Heart right ventricle (tissue), 16 donors: ENCODE data around the gene BLVRA. TPM values are rescaled to one million over a fixed set of nuclear protein-coding genes. Genes with fewer than 3 reads are reported as not detected.

Experiments
- ATAC-seq, 8 donors: fragments of 200-7000 bp; cut with Tn5 transposase; one replicate each; pipeline ENCODE4 v1.9.1; 2020; ENCODE audit warnings: mild to moderate bottlenecking in 8 of 8, moderate library complexity in 8 of 8, moderate number of reproducible peaks in 1 of 8
- DNase-seq, 2 donors: peaks; one replicate each; pipeline ENCODE4 v3.0.0-alpha.2; 2020
- H3K27ac ChIP-seq, 10 donors: fragments of 200-600 bp; sonication (generic) in 2 of 10; one replicate each; pipeline versions ENCODE4 v1.5.0 to v1.8.0; 2020 to 2022; ENCODE audit warnings: mild to moderate bottlenecking in 3 of 10
- H3K27me3 ChIP-seq, 7 donors: fragments of 200-600 bp; one replicate each; pipeline ENCODE4 v1.8.0; 2021 to 2022; ENCODE audit warnings: mild to moderate bottlenecking in 2 of 7
- H3K36me3 ChIP-seq, 9 donors: fragments of 200-600 bp; sonication (generic) in 1 of 9; one replicate each; pipeline versions ENCODE4 v1.5.0 to v1.8.0; 2020 to 2022; ENCODE audit warnings: mild to moderate bottlenecking in 2 of 9
- H3K4me1 ChIP-seq, 9 donors: fragments of 200-600 bp; sonication (generic) in 1 of 9; one replicate each; pipeline versions ENCODE4 v1.5.0 to v1.8.0; 2020 to 2022; ENCODE audit warnings: mild to moderate bottlenecking in 4 of 9
- H3K4me3 ChIP-seq, 10 donors: fragments of 200-600 bp; sonication (generic) in 2 of 10; one replicate each; pipeline versions ENCODE4 v1.5.0 to v1.8.0; 2020 to 2022; ENCODE audit warnings: mild to moderate bottlenecking in 7 of 10, moderate library complexity in 2 of 10
- H3K9me3 ChIP-seq, 11 donors: fragments of 200-600 bp in 10 of 11; sonication (generic) in 2 of 11; one replicate each; pipeline versions ENCODE4 v1.5.0 to v1.8.0; 2013 to 2022; ENCODE audit warnings: mild to moderate bottlenecking in 2 of 11, control low read depth in 1 of 11, moderate library complexity in 1 of 11
- WGBS, 2 donors: extraction: QIAGEN DNeasy Blood & Tissue Kit; methylation state at CpG; one replicate each; pipeline ENCODE4 v1.1.7; 2013; ENCODE audit warnings: inconsistent platforms in 1 of 2; 5-methylcytosine and 5-hydroxymethylcytosine counted together
- intact Hi-C, 10 donors: fragments of 100-400 bp; cut with DNase I; formaldehyde crosslinking; loops; one replicate each; pipeline versions ENCODE4 v1.11.1 to v1.14.2; 2022
- polyA plus RNA-seq, 2 donors: library from polyadenylated mRNA; stranded (reverse); fragments of 200-250 nt; gene quantifications; one replicate each; pipeline ENCODE4 v1.2.3, GENCODE V29; 2013
- total RNA-seq, 10 donors: library from RNA; stranded (reverse); fragmentation: NEBNext Ultra II Directional in 3 of 10; extraction: Animal tissue kit (Norgen Biotek cat#: 25700) in 3 of 10; gene quantifications; one replicate each; pipeline versions ENCODE4 v1.2.1 to v1.2.4, GENCODE V29; 2021 to 2023
- TF ChIP-seq, protein P1 (sequence below), 9 donors: fragments of 200-600 bp; sonication (generic) in 2 of 9; IDR thresholded peaks; one replicate each; pipeline versions ENCODE4 v1.5.0 to v1.8.0; 2021 to 2022; ENCODE audit warnings: antibody characterized with exemption in 9 of 9, mild to moderate bottlenecking in 5 of 9, moderate library complexity in 1 of 9
- donor health status: Arrhythmogenic right ventricular cardiomyopathy.
- donor health status: ischemic (EF 13 %, LVEDD 7.1; RV severe dilation, severe dysfunction).
- donor health status: healthy with polysubstance abuse.
- donor health status: DM: no; HTN: yes; CAD: no.
- donor health status: DM: no; HTN: no; CAD: no.
- donor health status: ischemic (EF 25% LVEDD 6.9; RV normal size, moderate dysfunction).
- donor health status: ischemic (EF 25% LVEDD 5.7; RV mildly dilated, moderate dysfunction).
- donor health status: healthy.
- donor health status: DM: yes; HTN: yes; CAD: no.
- donor health status: Ischemic cardiomyopathy.
- donor health status: ischemic (EF 35%, LVEDD 5.7; RV mildly dilated, moderate dysfunction).
- donor health status: nonischemic (EF 11% LVEDD 7.7; RV severe dilation, severe dysfunction).
- donor health status: DM: yes; HTN: yes; CAD: no.
- donor health status: PGD.
- donor health status: ischemic (EF 29% LVEDD 5.4; RV normal size, mild dysfunction).
- donor health status: nonischemic (EF 23%, LVEDD 6.1; RV moderate dilation, normal function).

The BLVRA gene
- total and polyA plus RNA-seq, 12 donors = 39.4 to 68.9 (median 46.1) TPM

DNA sequence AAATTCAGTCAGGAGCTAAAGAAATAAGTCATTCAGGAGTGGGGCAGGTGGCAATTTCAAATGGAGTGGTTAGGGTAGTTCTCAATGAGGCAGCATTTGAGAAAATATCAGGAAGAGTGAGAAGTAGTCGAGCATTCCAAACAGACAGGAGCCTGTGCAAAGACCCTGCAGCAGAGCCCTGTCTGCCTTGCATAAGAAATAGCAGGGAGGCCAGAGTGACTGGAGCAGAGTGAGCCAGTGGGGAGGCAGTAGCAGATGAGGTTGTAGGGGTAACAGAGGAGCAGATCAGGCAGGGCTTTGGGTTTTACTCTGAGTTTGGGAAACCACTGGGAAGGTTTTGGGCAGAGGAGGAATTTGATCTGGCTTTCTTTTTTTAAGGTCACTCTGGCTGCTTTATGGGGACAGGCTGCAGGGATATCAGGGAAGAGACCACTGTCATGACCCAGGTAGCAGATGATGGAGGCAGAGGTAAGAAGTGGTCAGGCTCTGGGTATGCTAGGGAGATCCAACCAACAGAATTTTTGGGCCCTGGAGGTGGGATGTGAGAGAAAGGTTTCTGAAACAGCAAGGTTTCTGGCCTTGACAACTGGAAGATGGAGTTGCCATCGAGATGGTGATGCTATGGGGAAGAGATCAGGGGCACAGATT lies 1.3 kb upstream of the BLVRA start:
- intact Hi-C loops = no loop called here
- TF ChIP-seq, protein P1, sequence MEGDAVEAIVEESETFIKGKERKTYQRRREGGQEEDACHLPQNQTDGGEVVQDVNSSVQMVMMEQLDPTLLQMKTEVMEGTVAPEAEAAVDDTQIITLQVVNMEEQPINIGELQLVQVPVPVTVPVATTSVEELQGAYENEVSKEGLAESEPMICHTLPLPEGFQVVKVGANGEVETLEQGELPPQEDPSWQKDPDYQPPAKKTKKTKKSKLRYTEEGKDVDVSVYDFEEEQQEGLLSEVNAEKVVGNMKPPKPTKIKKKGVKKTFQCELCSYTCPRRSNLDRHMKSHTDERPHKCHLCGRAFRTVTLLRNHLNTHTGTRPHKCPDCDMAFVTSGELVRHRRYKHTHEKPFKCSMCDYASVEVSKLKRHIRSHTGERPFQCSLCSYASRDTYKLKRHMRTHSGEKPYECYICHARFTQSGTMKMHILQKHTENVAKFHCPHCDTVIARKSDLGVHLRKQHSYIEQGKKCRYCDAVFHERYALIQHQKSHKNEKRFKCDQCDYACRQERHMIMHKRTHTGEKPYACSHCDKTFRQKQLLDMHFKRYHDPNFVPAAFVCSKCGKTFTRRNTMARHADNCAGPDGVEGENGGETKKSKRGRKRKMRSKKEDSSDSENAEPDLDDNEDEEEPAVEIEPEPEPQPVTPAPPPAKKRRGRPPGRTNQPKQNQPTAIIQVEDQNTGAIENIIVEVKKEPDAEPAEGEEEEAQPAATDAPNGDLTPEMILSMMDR (IDR thresholded peaks at IDR 0.05) = no peak
- Histone ChIP-seq H3K4me1 (peaks cover 0 to 69% (median 11%) of the 10 kb centered on the region in 9 donors), H3K4me3 (no peak overlapping the region), H3K36me3 (no peaks in the 10 kb centered on the region), H3K27me3 (no peaks in the 10 kb centered on the region), H3K9me3 (no peaks in the 10 kb centered on the region), H3K27ac (peak overlapping the region in 1 of 10 donors; percentile 58)
- ATAC-seq (no peak), DNase-seq (no peak)
- WGBS, 2 donors = 88 to 96% methylated on average over 2 of the region's 2 CpGs

DNA sequence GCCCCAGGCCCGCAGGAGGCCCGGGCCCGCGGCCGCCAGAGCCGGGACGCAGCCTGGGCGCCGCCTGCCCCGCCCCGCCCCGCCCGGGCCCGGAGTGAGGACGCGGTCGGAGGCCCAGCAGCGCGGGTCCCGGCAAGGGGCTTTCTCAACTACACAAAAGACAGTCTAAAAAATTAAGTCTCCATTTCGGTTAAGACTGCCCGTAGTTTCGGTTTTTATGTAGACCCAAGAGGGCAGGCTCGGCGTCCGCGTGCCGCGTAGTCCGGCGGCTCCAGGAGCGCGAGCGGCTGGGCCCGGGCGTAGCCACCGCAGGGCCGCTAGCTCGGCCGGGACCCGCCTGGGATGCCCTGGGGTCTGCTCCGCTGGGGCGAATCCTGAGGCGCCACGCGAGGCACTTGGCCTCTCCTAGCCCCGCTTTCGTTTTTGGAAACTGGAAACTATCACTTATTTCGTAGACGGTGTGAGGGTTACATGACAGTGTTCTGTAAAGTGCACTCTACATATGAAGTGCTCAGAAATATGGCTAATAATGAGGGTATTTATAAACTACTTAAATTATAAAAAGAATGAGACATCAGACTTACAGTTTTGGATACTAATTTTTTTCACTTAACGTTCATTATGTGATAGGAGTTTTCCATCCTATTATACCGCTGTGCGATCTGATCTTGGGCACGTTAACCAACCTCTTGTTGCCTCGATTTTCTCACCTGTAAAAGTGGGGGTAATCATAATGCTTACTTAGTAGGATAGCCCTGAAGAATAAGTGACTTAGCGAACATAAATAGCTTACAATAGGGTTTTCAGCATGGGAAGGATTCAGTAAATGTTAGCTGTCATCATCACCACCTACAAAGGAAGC lies 573 bp downstream of the BLVRA start:
- H3K27me3 ChIP-seq = no peaks in the 10 kb centered on the region
- 6 to 10% methylated on average over 41 to 56 of the region's 56 CpGs for WGBS, 2 donors
- DNase-seq (peak; percentile 15 to 36), ATAC-seq (peak; percentile 72 to 87 (median 78))
- H3K27ac ChIP-seq = peak overlapping the region in 9 of 10 donors; percentile 44 to 92 (median 69)
- no peaks in the 10 kb centered on the region for H3K9me3 ChIP-seq
- no peaks in the 10 kb centered on the region for H3K36me3 ChIP-seq
- TF ChIP-seq, protein P1 (IDR thresholded peaks at IDR 0.05) = no peak
- peaks cover 0 to 77% (median 11%) of the 10 kb centered on the region in 9 donors for H3K4me1 ChIP-seq
- peak overlapping the region; percentile 61 to 92 (median 74) for H3K4me3 ChIP-seq
- intact Hi-C loops = no loop called here

DNA sequence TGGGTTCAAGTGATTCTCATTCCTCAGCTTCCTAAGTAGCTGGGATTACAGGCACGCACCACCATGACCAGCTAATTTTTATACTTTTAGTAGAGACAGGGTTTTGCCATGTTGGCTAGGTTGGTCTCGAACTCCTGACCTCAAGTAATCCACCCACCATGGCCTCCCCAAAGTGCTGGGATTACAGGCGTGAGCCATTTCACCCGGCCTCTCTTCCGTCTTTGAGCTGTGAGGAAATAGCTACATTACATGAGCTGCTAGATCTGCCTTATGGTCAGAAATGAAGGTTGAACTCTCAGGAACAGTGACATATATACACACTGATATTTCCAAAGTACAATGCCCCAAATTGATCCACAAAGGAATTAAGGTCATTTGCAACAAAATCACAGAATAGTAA lies 2.4 kb downstream of the BLVRA start:
- TF ChIP-seq, protein P1 (IDR thresholded peaks at IDR 0.05) = no peak
- no peak for DNase-seq
- WGBS, 2 donors = 95 to 96% methylated on average over 5 of the region's 5 CpGs
- Histone ChIP-seq H3K4me1 (peaks cover 2 to 84% (median 11%) of the 10 kb centered on the region in 9 donors), H3K9me3 (no peaks in the 10 kb centered on the region), H3K4me3 (no peak overlapping the region), H3K27ac (no peak overlapping the region), H3K36me3 (no peaks in the 10 kb centered on the region), H3K27me3 (no peaks in the 10 kb centered on the region)
- no peak for ATAC-seq
- intact Hi-C loops = no loop called here

DNA sequence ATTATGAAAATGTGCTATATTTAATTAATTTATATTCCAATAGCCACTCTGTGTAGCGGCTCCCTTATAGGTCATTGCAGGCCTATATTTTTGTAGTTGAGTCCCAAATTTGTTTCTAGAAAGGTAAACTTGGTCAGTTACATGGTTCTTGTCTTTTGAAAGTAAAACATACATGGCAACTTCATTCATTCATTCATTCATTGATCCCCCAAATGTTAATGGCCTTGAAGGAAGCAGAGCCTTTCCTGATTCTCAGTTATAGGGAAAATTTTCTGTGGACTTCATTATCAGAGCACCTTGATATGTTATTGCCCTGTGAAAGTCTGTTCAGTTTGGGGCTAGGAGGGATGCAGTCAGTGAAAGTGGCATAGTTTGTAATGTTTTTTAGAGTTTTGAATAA lies 2.9 kb downstream of the BLVRA start:
- WGBS, 2 donors = 95 to 97% methylated on average over 1 of the region's 1 CpG
- intact Hi-C loops = no loop called here
- no peak overlapping the region for H3K4me3 ChIP-seq
- TF ChIP-seq, protein P1 (IDR thresholded peaks at IDR 0.05) = no peak
- no peaks in the 10 kb centered on the region for H3K9me3 ChIP-seq
- no peaks in the 10 kb centered on the region for H3K27me3 ChIP-seq
- H3K36me3 ChIP-seq = no peaks in the 10 kb centered on the region
- ATAC-seq = no peak
- no peak for DNase-seq
- peaks cover 2 to 82% (median 11%) of the 10 kb centered on the region in 9 donors for H3K4me1 ChIP-seq
- no peak overlapping the region for H3K27ac ChIP-seq
